NCI-H460 (cell line): Measurements from ENCODE around the gene ELF5. TPM values are rescaled to one million over a fixed set of nuclear protein-coding genes. Genes with fewer than 3 reads are reported as not detected.

ENCODE experiments used
- DNase-seq: peaks from one replicate; pipeline ENCODE4 v3.0.0-alpha.2; 2016; ENCODE audit warnings: low read depth; ENCODE audit errors: extremely low read depth
- total RNA-seq: library from RNA; depleted of rRNA; stranded (reverse); fragments of >200 nt; shearing (Covaris generic); gene quantifications from 2 replicates; pipeline ENCODE4 v1.2.3, GENCODE V29; 2014

ELF5 gene
- total RNA-seq, 1 experiment from 2014 or later, result not detected

DNA sequence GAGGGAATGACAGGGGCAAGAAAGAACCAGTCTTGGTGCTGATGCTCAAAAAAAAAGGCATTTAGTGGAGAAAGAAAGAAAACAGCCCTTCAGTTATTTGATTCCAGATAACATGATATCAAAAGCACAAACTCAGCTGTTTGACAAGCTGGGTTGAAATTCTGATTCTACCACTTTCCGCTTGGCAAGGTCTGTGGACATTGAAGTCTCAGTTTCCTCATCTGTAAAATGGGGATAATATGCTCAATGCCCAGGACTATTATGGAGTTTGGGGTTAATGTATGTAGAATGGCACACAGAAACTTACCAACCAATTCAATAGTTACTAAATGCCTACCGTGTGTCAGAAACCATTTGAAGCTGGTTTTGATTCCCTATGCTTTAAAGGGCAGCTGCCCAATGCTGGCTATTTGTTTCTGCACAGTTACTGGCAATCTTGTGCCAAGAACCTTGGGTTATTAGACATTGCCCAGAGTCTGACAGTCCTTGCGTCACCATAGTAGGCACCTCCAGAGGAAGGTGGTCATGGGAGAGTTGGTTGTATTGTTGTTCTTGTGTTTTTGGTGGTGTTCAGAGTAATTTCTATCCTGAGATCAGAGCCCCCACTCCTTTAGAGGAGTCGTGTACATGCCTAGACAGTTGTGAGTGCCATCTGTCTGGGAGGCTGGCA is 19.5 kb downstream of the ELF5 start:
- DNase-seq, result no peak

GRCh38 chr11:34493468-34493867 is 20.1 kb downstream of the ELF5 start:
- DNase-seq, result no peak

DNA sequence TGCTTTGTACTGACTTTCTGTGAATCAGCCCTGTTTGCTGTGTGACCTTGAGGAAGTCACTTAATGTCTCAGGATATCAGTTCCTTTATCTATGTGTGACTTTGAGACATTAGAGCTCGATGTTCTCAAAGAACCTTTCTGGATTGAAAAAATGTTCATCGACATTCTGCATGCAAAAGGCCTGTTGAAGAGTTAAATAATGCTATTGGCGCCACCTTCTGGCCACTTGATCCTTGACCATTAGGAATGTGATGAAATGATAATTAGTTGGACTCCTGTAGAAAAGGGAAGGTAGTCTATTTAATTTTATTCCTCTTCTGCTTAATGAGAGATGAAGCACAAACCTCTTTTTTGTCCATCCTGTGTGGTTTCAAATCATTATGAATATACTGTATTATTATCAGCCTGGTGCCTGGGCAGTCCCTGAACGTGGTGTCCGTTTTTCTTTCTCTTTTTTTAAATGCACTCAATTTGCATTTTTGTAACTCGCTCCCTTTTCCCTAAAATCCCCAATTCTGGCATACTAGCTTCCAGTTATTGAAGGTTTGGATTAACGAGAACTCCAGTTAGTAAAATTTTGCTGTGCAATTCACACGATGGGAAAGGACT is 20.7 kb downstream of the ELF5 start:
- peak; percentile 56 for DNase-seq

GRCh38 chr11:34490304-34490703 is 23.3 kb downstream of the ELF5 start:
- no peak for DNase-seq

GRCh38 chr11:34488855-34489557 is 24.6 kb downstream of the ELF5 start:
- no peak for DNase-seq

DNA sequence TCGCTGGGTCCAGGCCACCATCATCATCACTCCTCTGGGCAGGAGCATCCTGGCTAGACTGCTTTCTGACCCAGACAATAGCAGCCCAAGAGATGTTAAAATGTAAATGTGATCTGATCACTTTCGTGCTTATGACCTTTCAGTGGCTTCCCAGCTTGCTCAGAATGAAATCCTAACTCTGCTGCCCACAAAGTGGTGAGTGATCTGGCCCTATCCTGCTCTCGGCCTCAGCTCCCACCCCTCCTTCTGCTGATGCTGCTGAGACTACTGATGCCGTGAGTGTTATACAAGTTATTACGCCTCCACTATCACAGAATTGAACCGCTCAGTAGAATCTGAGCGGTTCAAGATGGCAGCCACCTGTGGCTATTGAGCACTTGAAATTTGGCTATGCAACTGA is 26.2 kb downstream of the ELF5 start:
- DNase-seq, result no peak

- no peak for DNase-seq
These were observed 30.3 kb downstream of the ELF5 start for GRCh38 chr11:34483106-34483874.

- DNase-seq, result no peak
These were observed 32.3 kb downstream of the ELF5 start for GRCh38 chr11:34481307-34481706.

DNA sequence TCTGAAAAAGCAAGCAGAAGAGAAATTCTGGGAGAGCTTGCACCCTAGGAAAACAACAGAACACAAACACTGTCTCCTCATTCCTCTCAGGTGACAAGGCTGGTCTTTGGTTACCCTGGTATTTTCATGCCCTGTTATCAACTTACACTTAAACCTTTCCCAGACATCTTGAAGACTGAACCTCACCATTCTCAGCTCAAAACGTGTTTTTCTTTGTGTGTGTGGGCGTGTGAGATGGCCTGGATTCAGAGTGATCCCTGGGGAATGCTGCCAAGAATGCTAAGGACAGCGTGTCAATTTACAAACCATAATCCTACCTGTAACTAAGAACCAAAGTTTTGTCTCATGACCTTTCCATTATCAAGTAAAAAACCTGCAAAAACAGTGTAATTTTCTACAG is 33.3 kb downstream of the ELF5 start:
- DNase-seq, result no peak

GRCh38 chr11:34478845-34479663 is 34.5 kb downstream of the ELF5 start:
- no peak for DNase-seq

- DNase-seq, result no peak
These were observed 36.7 kb downstream of the ELF5 start for GRCh38 chr11:34476849-34477248.

DNA sequence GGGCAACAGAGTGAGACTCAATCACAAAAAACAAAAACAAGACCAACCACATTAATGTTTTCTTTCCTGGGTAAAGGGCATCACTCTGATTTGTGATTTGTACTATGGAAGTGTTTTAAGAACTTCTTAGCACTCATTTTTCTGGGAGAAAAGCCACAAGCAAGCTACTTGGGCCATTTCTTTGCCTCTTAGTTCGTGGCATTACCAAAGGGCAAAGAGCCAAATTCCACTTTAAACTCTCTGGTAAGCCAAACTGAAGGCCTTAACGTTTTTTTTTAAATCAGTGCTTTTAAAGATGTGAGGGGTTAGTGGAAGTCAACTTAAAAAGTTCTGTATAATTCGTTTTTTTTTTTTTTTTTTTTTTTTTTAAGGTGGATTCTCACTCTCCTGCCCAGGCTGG is 37.9 kb downstream of the ELF5 start:
- no peak for DNase-seq

DNA sequence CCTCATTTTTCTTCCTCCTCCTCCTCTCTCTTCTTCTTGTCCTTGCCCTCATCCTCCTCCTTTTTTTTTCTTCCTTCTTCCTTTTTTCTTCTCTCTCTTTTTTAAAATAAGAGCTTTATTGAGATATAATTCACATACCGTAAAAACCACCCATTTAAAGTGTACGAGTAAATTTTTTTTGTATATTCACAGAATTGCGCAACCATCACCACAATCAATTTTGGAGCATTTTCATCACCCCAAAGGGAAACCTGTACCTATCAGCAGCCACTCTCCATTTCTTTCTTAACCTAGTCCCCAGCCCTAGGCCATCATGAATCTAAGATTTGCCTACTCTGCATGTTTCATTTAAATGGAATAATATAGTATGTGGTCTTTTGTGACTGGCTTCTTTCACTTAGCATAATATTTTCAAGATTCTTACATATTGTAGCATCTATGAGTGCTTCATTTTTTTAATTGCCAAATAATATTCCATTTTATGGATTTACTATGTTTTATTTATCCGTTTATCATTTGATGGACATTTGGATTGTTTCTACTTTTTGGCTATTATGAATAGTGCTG is 39.9 kb downstream of the ELF5 start:
- no peak for DNase-seq

GRCh38 chr11:34468209-34468841 is 45.3 kb downstream of the ELF5 start:
- DNase-seq, result peak; percentile 46

- no peak for DNase-seq
These were observed 46.6 kb downstream of the ELF5 start for GRCh38 chr11:34466802-34467488.

GRCh38 chr11:34464591-34465051 is 49.0 kb downstream of the ELF5 start:
- DNase-seq, result no peak

- no peak for DNase-seq
These were observed 52.4 kb downstream of the ELF5 start for GRCh38 chr11:34461215-34461614.

DNA sequence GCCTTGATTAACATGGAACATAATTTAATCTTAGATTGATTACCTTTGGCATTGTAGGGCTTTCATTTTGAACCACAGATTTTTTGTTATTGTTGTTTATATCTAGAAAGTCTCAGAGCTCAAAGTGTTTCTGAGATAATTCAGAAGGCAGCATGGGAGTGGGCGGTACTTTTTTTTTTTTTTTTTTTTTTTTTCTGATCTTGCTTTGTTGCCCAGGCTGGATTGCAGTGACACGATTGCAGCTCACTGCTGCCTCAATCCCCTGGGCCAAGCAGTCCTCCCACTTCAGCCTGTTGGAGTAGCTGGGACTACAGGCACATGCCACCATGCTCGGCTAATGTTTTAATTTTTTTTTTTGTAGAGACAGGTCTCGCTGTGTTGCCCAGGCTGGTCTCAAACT is 53.3 kb downstream of the ELF5 start:
- no peak for DNase-seq
